GM19025 (cell line): Measurements from ENCODE around the gene RSPRY1.
"Not testable (repeated sequence)": the region's sequence is repeated elsewhere in the genome, so short reads cannot be mapped to it uniquely, and the experiment has no call there.

Source experiments
- ATAC-seq: cut with Tn5 transposase; IDR thresholded peaks from one replicate; pipeline ENCODE4 v1.9.1; 2021; ENCODE audit warnings: mild to moderate bottlenecking, low read depth, moderate library complexity; ENCODE audit not compliant: unreplicated experiment

The RSPRY1 gene

DNA sequence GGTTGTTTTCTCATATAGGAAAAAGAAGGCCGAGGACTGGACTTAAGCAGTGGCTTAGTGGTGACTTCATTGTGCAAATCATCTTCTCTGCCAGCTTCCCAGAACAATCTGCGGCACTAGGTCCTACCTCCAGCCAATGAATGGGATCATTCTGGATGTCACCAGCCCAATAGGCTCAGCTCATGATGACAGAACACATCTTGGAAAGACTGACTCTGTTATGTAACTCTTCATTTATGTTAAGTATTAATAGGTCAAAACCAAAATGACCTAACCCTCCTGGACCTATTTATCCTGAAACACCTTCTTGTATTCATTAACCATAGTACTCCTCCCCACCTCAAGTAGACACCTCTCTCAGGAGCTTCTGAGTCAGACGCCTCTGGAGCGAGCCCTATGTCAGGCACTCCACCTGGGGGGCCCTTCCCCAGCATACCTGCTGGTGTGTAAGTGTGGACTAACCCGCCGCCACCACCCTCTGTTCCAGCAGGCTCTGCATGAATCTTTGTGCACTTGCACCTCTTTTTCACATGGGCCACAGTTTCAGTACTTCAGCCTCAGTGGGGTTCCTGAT lies 66.1 kb downstream of the RSPRY1 start:
- no peak for ATAC-seq

DNA sequence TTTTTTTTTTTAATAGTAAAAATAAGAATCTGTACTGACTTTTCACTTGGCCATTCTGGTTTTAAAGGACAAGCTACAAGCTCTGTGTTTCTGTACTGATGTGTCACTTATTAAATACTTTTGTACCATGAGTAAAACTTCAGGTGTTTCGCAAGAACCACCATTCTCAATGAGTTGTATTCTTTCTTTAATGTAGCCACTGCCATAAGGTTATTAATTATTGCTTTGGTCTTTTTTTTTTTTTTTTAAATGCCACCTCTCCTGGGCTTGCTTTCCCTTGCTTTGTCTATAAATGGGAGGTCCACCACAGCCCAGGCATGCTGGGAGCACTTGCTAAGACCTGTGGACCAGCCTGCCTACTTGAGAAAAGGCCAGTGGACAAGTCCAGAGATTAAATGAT lies 67.3 kb downstream of the RSPRY1 start:
- ATAC-seq: no peak

- no peak for ATAC-seq
Observed at GRCh38 chr16:57255686-57256415, 69.7 kb downstream of the RSPRY1 start.

DNA sequence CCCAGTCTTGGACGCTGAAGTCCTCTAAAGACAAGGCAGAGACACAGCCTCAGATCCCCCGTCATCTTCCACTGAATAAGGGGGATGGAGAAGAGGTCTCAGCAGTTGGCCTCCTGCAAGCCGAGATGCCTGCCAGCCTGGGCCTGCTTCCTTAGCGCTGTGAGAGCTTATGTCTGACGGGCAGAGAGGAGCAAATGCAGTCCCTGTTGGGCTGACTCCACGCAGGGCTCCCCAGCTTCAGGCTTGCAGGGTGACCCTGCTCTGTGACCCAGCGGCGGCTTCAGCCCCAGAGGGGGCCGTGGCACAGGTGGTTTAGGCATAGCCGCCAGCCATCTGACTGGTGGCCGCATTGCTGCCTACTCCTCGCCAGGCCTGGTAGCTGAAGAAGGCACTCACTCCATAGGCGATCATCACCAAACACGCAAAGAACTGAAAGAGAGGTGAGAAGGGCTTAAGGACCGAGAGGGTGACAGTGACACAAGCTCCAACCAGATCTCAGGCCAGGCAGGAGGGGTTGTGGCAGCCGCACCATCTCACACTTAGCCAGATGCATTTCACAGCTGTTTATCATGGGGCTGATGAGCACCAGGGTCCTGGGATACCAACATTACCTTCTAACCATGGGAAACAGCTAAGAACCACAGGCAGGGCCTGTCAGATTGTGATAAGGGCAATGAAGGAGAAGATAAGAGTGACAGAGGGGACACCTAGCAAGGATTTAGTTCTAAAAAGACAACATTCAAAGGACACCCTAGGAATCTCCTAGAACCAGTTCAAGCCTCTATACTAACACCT lies 70.7 kb downstream of the RSPRY1 start:
- ATAC-seq: no peak

- no peak for ATAC-seq
Observed at GRCh38 chr16:57257455-57258070, 71.4 kb downstream of the RSPRY1 start.

DNA sequence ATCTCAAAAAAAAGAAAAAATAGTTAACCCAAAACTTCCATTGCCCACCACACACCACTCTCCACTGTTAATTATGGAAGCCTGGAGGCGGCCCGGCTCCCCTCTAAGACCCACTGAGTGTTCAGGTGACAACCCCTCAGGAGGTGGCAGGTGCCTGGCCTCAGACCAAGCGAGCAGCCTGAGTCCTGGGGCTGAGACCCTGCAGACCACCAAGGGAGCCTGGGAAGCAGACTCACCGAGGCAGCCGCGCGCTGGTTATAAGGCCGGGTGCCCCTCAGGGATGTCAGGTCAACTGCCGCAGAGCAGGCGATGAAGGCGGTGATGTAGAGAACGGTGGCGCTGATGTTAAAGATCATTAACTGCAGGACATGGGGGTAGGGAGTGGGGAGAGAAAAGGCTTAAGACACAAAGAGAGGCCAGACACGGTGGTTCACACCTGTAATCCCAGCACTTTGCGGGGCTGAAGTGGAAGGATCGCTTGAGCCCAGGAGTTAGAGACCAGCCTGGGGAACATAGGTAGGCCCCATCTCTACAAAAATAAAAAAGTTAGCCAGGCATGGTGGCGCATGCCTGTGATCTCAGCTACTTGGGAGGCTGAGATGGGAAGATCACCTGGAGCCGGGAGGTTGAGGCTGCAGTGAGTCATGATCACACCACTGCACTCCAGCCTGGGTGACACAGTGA lies 72.2 kb downstream of the RSPRY1 start:
- ATAC-seq: no peak

DNA sequence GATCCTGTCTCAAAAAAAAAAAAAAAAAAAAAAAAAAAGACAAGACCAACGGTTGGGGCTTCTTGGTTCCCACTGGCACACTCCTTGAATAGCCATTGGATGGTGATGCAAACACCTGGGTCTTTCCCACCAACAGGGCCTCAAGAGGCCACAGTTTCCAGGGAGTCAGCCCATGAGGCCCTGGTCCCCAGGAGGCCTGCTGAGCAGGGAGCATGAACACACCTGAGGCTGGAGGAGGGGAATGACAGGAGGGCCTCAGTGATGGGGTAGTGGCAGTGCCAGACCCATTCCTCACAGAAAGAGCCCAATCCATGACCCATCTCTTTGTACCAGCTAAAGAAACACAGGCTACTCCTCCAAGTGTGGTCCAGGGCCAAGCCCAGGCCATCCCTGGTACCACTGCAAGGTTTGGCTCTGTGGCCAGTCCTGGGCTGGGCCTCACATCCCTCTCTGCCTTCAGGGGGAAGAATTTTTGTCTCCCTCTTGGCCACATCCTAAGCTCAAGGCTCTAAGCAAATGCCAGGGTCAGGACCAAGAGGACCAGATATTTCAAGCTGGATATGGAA lies 72.9 kb downstream of the RSPRY1 start:
- ATAC-seq: no peak

DNA sequence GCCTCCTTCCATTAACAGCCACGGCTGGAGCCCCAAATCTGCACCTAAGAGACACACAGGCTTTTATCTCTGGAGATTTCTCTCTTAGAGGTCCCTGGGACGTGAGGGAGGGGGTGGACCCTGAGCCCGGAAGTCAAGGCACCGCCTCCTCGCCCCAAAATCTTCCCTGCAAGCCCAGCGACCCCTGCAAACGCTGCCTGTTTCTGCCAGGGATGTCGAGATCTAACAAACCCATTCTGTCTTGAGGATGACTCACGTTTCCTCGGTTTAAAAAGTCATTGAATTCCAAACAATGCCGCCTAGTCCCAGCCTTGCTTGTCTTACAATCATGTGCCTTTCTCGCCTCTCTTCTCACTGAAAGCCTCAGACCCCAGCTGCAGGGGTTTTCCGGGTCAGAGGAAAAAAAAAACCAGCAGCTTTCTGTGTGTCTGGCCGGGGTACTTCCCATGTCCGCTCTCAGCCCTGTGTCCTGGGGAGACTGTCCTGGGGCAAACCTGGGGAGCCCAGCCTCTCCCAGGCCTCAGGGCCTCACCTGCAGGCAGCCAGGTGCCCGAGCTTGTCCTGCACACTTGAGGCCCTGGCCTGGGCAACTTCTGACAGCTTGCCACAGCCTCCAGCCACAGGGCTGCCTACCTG lies 74.3 kb downstream of the RSPRY1 start:
- peak; percentile 63 for ATAC-seq

DNA sequence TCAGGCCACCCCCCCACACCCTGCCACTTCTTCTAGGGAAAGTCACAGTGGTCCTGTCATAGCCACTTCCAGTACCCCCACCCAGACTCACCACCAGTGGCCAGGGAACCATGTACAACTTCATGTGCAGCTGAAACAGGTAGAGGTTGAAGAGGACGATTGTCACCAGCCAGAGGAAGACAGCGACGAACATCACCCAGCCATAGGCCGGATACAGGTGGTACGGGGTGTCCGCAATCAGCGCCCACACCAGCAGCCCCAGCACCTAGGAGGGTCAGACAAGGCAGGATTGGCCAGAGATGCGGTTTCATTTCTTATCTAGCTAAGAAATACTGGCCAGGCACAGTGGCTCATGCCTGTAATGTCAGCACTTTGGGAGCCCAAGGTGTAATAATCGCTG lies 75.7 kb downstream of the RSPRY1 start:
- no peak for ATAC-seq

- ATAC-seq: no peak
Observed at GRCh38 chr16:57262841-57263540, 76.9 kb downstream of the RSPRY1 start.

- no peak for ATAC-seq
Observed at GRCh38 chr16:57263541-57264351, 77.6 kb downstream of the RSPRY1 start.

DNA sequence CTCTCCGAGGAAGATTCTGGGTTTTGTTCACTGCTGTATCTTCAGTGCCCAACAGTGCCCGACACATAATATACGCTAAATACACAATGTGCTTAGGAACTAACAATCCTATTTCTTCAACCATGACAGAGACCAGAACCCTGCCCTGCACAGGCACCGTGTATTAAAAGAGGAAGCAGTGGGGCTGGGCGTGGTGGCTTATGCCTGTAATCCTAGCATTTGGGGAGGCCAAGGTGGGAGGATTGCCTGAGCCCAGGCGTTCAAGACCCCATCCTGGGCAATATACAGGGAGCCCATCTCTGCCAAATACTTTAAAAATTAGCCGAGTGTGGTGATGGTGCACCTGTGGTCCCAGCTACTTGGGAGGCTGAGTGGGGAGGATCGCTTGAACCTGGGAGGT lies 78.3 kb downstream of the RSPRY1 start:
- no peak for ATAC-seq

GRCh38 chr16:57264950-57265371 lies 78.8 kb downstream of the RSPRY1 start:
- ATAC-seq: no peak

DNA sequence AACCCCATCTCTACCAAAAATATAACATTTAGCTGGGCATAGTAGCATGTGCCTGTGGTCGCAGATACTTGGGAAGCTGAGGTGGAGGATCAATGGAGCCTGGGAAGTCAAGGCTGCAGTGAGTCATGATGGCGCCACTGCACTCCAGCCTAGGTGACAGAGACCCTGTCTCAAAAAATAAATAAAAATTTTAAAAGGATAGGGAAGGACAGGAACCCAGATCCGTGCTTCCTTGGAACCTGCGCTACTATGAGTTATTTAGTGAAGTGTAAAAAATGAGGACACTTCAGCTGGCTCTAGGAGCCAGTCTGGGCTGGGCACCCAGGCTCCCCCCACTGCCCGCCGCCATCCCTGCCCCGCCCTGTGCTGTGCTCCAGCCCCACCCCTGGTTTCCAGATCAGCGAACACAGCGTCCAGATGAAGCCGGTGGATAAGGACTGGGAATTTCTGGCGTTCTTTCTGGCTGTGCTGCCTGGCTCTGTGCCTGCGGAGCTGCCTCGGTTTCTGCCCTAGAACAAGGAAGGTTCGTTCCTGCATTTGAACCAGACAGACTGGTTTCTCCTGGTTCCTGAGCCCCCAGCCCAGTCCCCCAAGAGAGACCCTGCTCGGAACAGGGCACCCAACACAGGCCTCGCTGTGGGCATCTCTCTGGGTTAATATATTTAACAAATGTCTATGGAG lies 79.9 kb downstream of the RSPRY1 start:
- no peak for ATAC-seq

GRCh38 chr16:57266531-57267260 lies 80.6 kb downstream of the RSPRY1 start:
- no peak for ATAC-seq

DNA sequence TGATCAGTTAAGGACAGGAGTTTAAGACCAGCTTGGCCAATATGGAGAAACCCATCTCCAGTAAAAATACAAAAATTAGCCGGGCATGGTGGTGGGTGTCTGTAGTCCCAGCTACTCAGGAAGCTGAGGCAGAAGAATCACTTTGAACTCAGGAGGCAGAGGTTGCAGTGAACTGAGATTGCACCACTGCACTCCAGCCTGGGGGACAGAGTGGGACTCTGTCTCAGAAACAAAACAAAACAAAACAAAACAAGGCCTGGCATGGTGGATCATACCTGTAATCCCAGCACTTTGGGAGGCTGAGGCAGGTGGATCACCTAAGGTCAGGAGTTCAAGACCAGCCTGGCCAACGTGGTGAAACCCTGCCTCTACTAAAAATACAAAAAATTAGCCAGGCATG lies 81.2 kb downstream of the RSPRY1 start:
- ATAC-seq: not testable (repeated sequence)
